MCF 10A (cell line): Measurements from ENCODE around the gene TOPBP1. TPM values are rescaled to one million over a fixed set of nuclear protein-coding genes. Genes with fewer than 3 reads are reported as not detected.

Experiments
- BruUV-seq: library from RNA; stranded (reverse); fragments of 400-500 nt; replicated peaks from 2 replicates; lab custom pipeline; 2021; lab: Mats Ljungman, UMichigan
- CTCF ChIA-PET: fragments of 300-600 bp; sonication (Branson Sonifier 250); formaldehyde crosslinking; extraction: SDS; loops from one replicate; lab custom pipeline; 2021; ENCODE audit warnings: antibody characterized with exemption, inconsistent platforms; lab: Yijun Ruan, JAX
- POLR2A ChIA-PET: fragments of 300-600, 350-650 bp; sonication (Branson Sonifier 250); formaldehyde crosslinking; extraction: SDS; loops from one replicate; lab custom pipeline; 2020; ENCODE audit warnings: antibody characterized with exemption, inconsistent platforms; lab: Yijun Ruan, JAX
- DNase-seq: peaks from one replicate; pipeline ENCODE4 v3.0.0-alpha.2; 2018; ENCODE audit not compliant: unreplicated experiment
- H3K27ac Mint-ChIP-seq: one replicate; pipeline ENCODE4 v1.8.0; 2022; ENCODE audit warnings: mild to moderate bottlenecking, low read depth, mixed read lengths; ENCODE audit not compliant: unreplicated experiment
- H3K27me3 Mint-ChIP-seq: one replicate; pipeline ENCODE4 v1.8.0; 2022; ENCODE audit warnings: mixed read lengths; ENCODE audit not compliant: insufficient read depth, unreplicated experiment
- H3K36me3 Mint-ChIP-seq: one replicate; pipeline ENCODE4 v1.8.0; 2022; ENCODE audit warnings: mild to moderate bottlenecking, moderate library complexity, mixed read lengths; ENCODE audit not compliant: insufficient read depth, unreplicated experiment
- H3K4me1 Mint-ChIP-seq: one replicate; pipeline ENCODE4 v1.8.0; 2022; ENCODE audit warnings: mixed read lengths; ENCODE audit not compliant: insufficient read depth, unreplicated experiment
- H3K4me3 Mint-ChIP-seq: one replicate; pipeline ENCODE4 v1.8.0; 2022; ENCODE audit warnings: mild to moderate bottlenecking, moderate library complexity, mixed read lengths; ENCODE audit not compliant: unreplicated experiment
- H3K9me3 Mint-ChIP-seq: one replicate; pipeline ENCODE4 v1.8.0; 2022; ENCODE audit warnings: mixed read lengths; ENCODE audit not compliant: unreplicated experiment
- intact Hi-C: fragments of 100-400 bp; cut with micrococcal nuclease; formaldehyde crosslinking; loops from 2 replicates; pipeline ENCODE4 v1.14.1; 2022
- total RNA-seq: library from RNA; stranded (reverse); gene quantifications from 2 replicates; pipeline ENCODE4 v1.2.3, GENCODE V29; 2022
- TF ChIP-seq, protein P1 (sequence below): fragments of 200-600 bp; IDR thresholded peaks from one replicate; pipeline ENCODE4 v1.8.0; 2022; ENCODE audit warnings: antibody characterized with exemption, mild to moderate bottlenecking; ENCODE audit not compliant: unreplicated experiment

The TOPBP1 gene
- total RNA-seq, 1 experiment from 2014 or later: 27.7 TPM

DNA sequence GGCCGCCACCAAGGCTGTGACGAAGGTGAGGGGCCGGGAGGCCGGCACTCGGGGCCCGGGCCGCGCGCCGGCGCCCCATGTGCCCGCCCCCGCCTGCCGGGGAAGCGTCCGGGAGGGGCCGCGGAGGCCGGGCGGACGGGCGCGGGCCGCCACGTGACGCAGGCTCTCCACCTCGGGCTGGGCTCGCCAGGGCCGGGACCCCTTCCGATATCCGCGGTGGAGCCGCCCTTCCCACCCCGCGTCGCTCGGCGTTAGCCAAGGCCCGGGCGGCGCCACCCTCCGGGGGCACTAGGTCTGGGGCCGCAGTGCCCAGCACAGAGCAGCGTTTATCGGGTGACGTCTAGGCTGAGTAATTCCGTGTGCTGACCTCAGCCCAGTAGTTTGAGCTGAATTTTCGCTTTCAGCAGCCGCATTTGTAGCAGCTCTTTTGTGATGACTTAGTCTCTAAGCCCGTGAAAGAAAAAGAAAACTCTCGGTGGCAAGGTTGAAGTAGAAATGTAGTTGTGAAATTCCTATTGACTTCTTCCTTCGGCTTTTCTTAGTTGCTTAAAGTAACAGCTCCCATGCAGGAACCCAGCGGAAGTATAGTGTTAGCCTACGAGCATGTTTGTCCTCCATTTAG, 87.4 kb downstream of the TOPBP1 start:
- POLR2A ChIA-PET: interaction anchor here (0.6 to 4.2 kb wide), 20 partner anchors 9 to 853 kb away, joined by 3 to 57 read pairs (median 3); partner anchors contain the start of gene NPHP3
- DNase-seq: peak; percentile 52
- Mint-ChIP-seq H3K36me3 (peaks cover 50% of the 10 kb centered on the region), H3K4me3 (peak overlapping the region; percentile 91), H3K9me3 (no peaks in the 10 kb centered on the region), H3K4me1 (peaks cover 29% of the 10 kb centered on the region), H3K27ac (peak overlapping the region; percentile 91), H3K27me3 (no peaks in the 10 kb centered on the region)
- TF ChIP-seq, protein P1, sequence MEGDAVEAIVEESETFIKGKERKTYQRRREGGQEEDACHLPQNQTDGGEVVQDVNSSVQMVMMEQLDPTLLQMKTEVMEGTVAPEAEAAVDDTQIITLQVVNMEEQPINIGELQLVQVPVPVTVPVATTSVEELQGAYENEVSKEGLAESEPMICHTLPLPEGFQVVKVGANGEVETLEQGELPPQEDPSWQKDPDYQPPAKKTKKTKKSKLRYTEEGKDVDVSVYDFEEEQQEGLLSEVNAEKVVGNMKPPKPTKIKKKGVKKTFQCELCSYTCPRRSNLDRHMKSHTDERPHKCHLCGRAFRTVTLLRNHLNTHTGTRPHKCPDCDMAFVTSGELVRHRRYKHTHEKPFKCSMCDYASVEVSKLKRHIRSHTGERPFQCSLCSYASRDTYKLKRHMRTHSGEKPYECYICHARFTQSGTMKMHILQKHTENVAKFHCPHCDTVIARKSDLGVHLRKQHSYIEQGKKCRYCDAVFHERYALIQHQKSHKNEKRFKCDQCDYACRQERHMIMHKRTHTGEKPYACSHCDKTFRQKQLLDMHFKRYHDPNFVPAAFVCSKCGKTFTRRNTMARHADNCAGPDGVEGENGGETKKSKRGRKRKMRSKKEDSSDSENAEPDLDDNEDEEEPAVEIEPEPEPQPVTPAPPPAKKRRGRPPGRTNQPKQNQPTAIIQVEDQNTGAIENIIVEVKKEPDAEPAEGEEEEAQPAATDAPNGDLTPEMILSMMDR: no peak
- CTCF ChIA-PET: interaction anchor here (0.5 to 6.5 kb wide), 11 partner anchors 12 to 888 kb away, joined by 3 to 86 read pairs (median 3); no protein-coding TSS in a partner anchor
- BruUV-seq: no TSS peak
- intact Hi-C loops: loop anchor here (10.0 kb wide), 1 partner anchor 230 kb away; the partner anchor contains the start of gene SRPRB

DNA sequence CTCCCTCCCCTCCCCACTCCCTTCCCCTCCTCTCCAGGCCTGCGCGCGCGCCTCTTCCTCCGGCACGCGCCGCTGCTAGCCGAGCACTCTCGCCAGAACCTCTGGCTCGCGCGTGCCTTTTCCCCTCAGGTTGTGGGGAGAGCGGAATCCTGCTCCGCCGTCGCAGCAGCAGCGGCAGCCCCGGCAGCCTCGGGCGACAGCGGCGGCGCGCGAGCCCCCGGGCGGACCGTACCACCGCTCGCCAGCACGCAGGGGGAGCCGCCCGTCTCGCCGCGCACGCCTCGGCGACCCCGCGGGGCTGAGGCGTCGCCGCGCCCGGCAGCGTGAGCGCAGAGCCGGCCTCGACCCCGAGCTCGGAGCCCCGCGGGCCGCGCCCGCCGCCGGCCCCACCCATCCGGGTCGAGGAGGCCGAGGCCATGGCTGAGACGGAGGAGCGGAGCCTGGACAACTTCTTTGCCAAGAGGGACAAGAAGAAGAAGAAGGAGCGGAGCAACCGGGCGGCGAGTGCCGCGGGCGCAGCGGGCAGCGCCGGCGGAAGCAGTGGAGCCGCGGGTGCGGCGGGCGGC, 88.0 kb downstream of the TOPBP1 start, which contains the start of gene CDV3:
TSS of gene CDV3 (plus strand) at position 58 of the 566 bp plus-strand sequence. CDS start at position 417, 359 bp downstream.
- Mint-ChIP-seq H3K36me3 (peaks cover 43% of the 10 kb centered on the region), H3K27ac (peak within 1 kb of the TSS; percentile 91), H3K4me3 (peak within 1 kb of the TSS; percentile 91), H3K9me3 (no peaks in the 10 kb centered on the region), H3K4me1 (peaks cover 30% of the 10 kb centered on the region), H3K27me3 (no peaks in the 10 kb centered on the region)
- ChIA-PET CTCF (interaction anchor here (0.5 to 6.5 kb wide), 6 partner anchors 87 to 887 kb away, joined by 3 to 86 read pairs (median 4); no protein-coding TSS in a partner anchor), POLR2A (interaction anchor here (0.6 to 4.2 kb wide), 22 partner anchors 9 to 912 kb away, joined by 3 to 57 read pairs (median 4); partner anchors contain the start of genes ANAPC13 and CEP63)
- no peak for DNase-seq
- BruUV-seq: no TSS peak
- TF ChIP-seq, protein P1: no peak
- intact Hi-C loops: loop anchor here (2.0 to 10.0 kb wide), 2 partner anchors 37 to 231 kb away; partner anchors contain the start of gene SRPRB

DNA sequence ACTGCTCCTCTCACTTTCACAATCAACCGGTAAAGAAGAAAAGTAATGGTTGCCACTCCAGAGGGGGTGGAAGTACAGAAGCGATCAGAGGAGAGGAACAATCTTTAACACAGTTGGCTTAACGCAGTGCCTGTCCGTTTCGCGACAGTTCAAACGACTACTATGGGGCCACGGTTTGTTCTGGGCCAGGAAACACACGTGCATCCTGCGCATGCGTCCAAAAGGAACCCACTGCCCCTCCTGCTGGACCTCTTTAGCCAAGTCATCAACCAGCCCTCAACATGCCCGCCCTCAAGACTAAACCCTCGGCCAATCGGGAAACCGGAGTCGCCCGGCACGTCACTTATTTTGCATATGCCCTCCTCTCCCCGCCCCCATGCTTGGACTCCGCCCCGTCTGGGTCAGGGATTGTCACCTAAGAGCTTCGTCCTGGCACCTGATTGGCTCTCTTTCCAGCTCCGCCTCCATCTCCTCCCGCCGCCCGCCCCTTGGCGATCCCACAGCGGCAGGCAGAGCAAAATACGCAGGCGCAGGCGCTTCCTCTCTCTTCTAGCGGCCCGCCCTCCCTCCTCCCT, 88.6 kb downstream of the TOPBP1 start:
- no TSS peak for BruUV-seq
- ChIA-PET CTCF (interaction anchor here (0.6 to 6.5 kb wide), 6 partner anchors 36 to 886 kb away, joined by 3 to 86 read pairs (median 4); no protein-coding TSS in a partner anchor), POLR2A (interaction anchor here (0.5 to 4.2 kb wide), 22 partner anchors 9 to 913 kb away, joined by 3 to 57 read pairs (median 4); partner anchors contain the start of genes ANAPC13 and CEP63)
- DNase-seq: peak; percentile 100
- Mint-ChIP-seq H3K4me1 (peaks cover 33% of the 10 kb centered on the region), H3K4me3 (peak overlapping the region; percentile 91), H3K9me3 (no peaks in the 10 kb centered on the region), H3K36me3 (peaks cover 38% of the 10 kb centered on the region), H3K27ac (peak overlapping the region; percentile 91), H3K27me3 (no peaks in the 10 kb centered on the region)
- TF ChIP-seq, protein P1: no peak
- intact Hi-C loops: loop anchor here (2.0 to 10.0 kb wide), 2 partner anchors 36 to 232 kb away; partner anchors contain the start of gene SRPRB
